ENCODE data around the gene BID.
"Not testable (repeated sequence)": the region's sequence is repeated elsewhere in the genome, so short reads cannot be mapped to it uniquely, and the experiment has no call there.

Gene BID

GRCh38 chr22:17698276-17698675 lies 76.0 kb downstream of the BID start:
- not testable (repeated sequence) for DNase-seq

GRCh38 chr22:17697196-17697595 lies 77.1 kb downstream of the BID start:
- DNase-seq: not testable (repeated sequence)

- DNase-seq: no peak
Observed at GRCh38 chr22:17695986-17696385, 78.3 kb downstream of the BID start.

GRCh38 chr22:17694752-17695151 lies 79.5 kb downstream of the BID start:
- no peak for DNase-seq

GRCh38 chr22:17694193-17694592 lies 80.1 kb downstream of the BID start:
- no peak for DNase-seq

- DNase-seq: no peak
Observed at GRCh38 chr22:17692841-17693240, 81.4 kb downstream of the BID start.

GRCh38 chr22:17684245-17684644 lies 90.0 kb downstream of the BID start:
- DNase-seq: no peak

All from cerebellar nuclear complex (tissue), 1 donor.